ENCODE results near the gene SLC39A3. TPM values are rescaled to one million over a fixed set of nuclear protein-coding genes. Genes with fewer than 3 reads are reported as not detected.

The SLC39A3 gene
- total RNA-seq, 1 experiment from 2014 or later = 39.1 TPM

DNA sequence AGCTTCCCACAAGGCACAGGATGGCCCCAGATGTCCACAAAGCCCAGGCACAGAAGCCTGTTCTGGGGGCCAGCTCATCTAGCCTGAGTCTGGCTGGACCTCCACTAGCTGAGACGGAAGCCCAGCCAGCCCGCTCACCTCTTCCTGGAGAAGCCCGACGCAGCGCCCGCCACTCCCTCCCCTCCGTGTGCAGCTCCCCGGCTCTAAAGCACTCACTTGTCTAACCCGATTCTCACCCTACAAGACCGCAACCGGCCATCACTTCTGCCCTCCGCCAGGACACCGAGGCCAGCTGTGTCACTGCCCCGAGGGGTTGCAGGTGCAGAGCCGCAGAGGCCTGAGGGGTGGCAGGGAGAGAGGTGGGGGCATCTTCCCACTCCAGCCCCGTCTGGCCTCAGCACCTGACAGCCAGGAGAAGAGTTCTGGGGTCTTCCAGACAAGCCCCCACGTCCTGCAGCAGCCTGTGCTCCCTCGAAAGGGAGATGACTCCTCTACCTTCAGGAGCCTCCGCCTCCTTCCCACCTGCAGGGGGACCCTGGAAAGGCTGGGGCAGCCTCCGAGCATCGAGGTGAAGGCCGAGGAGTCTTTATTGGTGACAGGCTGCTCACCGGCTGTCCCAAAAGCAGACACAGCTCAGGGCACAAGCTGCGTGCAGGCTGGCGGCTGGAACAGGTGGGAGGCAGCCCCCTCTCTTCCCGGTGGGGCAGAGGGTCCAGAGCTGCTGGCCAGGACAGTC is 12.7 kb downstream of the SLC39A3 start (continued):
- TF ChIP-seq SP1 (IDR thresholded peaks at IDR 0.05; ENCODE audit: low read depth) = no peak
- no peak for TF ChIP-seq ZBTB33 (IDR thresholded peaks at IDR 0.05; ENCODE audit: extremely low read depth, insufficient replicate concordance, low read length)
- no peak for TF ChIP-seq ELF1 (IDR thresholded peaks at IDR 0.05; ENCODE audit: borderline replicate concordance, low read depth)

DNA sequence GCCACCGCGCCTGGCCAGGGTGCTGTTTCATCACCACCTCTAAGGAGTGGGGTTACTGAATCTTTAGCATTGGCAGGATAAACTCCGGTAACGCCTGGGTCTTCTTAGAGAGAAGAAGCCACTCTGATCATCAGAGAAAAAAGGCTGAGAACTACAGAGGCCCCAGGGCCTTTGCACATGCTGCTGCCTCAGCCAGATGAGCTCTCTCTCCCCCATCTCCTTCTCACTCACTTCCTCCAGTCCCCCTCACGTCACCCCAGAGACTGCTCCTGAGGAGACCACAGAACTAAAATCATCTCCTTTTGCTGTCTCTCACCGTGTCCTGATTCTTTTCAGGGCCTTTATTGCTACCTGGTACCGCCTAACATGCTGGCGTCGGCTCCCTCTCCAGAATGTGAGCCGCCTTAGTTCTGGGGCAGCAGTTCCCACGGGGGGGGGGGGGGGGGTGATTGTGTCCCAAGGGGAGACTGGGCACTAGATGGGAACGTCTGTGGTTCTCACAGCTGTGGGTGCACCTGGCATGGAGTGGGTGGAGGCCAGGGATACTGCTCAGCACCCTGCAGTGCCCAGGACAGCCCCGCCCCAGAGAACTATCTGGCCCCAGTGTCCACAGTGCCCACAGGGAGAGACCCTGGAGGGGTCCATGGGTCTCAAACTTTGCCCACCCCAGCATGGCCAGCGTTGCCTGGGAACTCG is 13.5 kb downstream of the SLC39A3 start:
- Histone ChIP-seq H3K4me2 (ENCODE audit: low read length) (no peak overlapping the region), H3K9me3 (ENCODE audit: control insufficient read depth in 1 of 2, insufficient read depth in 1 of 2, low read depth in 1 of 2, low read length in 2 of 2) (no peaks in the 10 kb centered on the region), H3K27me3 (ENCODE audit: insufficient read depth, low read length) (no peaks in the 10 kb centered on the region), H3K79me2 (ENCODE audit: insufficient read depth, low read length) (no peaks in the 10 kb centered on the region), H3K36me3 (ENCODE audit: control insufficient read depth in 1 of 2, insufficient read depth in 2 of 2, low read length in 2 of 2) (no peaks in the 10 kb centered on the region), H3K9me2 (ENCODE audit: insufficient read depth) (no peaks in the 10 kb centered on the region), H3K4me1 (ENCODE audit: control insufficient read depth in 1 of 2, insufficient read depth in 2 of 2, low read length in 2 of 2) (peaks cover 21 to 29% of the 10 kb centered on the region in 2 experiments), H3K9ac (ENCODE audit: low read length) (no peak overlapping the region), H2AFZ (ENCODE audit: low read depth, low read length, poor library complexity, severe bottlenecking) (no peak overlapping the region), H4K20me1 (ENCODE audit: insufficient read depth) (no peaks in the 10 kb centered on the region), H3K4me3 (replicated peaks in 1 of 2; ENCODE audit: low read depth in 1 of 2, low read length in 2 of 2) (no peak overlapping the region), H3K27ac (ENCODE audit: low read depth, low read length) (no peak overlapping the region)
- ChIA-PET CTCF (no interaction called here), RAD21 (ENCODE audit: low non-redundant PET in 1 of 2, low total read pairs in 2 of 2, uncharacterized antibody in 2 of 2, unreplicated experiment in 2 of 2) (no interaction called here), POLR2A (no interaction called here)
- intact Hi-C loops (cut with micrococcal nuclease) = no loop called here
- DNase-seq (ENCODE audit: low read depth, low spot score) (no peak), ATAC-seq (no peak)
- no TSS peak for BruUV-seq (replicated peaks)
- TF ChIP-seq JUND (IDR thresholded peaks at IDR 0.05) = no peak
- TF ChIP-seq CBX3 (IDR thresholded peaks at IDR 0.05; ENCODE audit: low read depth) = no peak
- no peak for TF ChIP-seq POLR2AphosphoS5 (IDR thresholded peaks at IDR 0.05; ENCODE audit: low read depth, low read length)
- TF ChIP-seq EZH2 (IDR thresholded peaks at IDR 0.05) = no peak
- no peak for TF ChIP-seq YY1 (IDR thresholded peaks at IDR 0.05; ENCODE audit: extremely low read depth, insufficient replicate concordance, low read depth, low read length)
- no peak for TF ChIP-seq SIN3A (IDR thresholded peaks at IDR 0.05; ENCODE audit: low read depth)
- TF ChIP-seq, protein P1, sequence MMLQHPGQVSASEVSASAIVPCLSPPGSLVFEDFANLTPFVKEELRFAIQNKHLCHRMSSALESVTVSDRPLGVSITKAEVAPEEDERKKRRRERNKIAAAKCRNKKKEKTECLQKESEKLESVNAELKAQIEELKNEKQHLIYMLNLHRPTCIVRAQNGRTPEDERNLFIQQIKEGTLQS (IDR thresholded peaks at IDR 0.05) = no peak
- TF ChIP-seq SRF (IDR thresholded peaks at IDR 0.05; ENCODE audit: low read depth) = no peak
- no peak for TF ChIP-seq ZNF274 (IDR thresholded peaks at IDR 0.05; ENCODE audit: low read depth, low read length)
- TF ChIP-seq, protein P2, sequence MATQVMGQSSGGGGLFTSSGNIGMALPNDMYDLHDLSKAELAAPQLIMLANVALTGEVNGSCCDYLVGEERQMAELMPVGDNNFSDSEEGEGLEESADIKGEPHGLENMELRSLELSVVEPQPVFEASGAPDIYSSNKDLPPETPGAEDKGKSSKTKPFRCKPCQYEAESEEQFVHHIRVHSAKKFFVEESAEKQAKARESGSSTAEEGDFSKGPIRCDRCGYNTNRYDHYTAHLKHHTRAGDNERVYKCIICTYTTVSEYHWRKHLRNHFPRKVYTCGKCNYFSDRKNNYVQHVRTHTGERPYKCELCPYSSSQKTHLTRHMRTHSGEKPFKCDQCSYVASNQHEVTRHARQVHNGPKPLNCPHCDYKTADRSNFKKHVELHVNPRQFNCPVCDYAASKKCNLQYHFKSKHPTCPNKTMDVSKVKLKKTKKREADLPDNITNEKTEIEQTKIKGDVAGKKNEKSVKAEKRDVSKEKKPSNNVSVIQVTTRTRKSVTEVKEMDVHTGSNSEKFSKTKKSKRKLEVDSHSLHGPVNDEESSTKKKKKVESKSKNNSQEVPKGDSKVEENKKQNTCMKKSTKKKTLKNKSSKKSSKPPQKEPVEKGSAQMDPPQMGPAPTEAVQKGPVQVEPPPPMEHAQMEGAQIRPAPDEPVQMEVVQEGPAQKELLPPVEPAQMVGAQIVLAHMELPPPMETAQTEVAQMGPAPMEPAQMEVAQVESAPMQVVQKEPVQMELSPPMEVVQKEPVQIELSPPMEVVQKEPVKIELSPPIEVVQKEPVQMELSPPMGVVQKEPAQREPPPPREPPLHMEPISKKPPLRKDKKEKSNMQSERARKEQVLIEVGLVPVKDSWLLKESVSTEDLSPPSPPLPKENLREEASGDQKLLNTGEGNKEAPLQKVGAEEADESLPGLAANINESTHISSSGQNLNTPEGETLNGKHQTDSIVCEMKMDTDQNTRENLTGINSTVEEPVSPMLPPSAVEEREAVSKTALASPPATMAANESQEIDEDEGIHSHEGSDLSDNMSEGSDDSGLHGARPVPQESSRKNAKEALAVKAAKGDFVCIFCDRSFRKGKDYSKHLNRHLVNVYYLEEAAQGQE (IDR thresholded peaks at IDR 0.05; ENCODE audit: low read depth) = no peak
- TF ChIP-seq SP1 (IDR thresholded peaks at IDR 0.05; ENCODE audit: low read depth) = no peak
- TF ChIP-seq ELF1 (IDR thresholded peaks at IDR 0.05; ENCODE audit: borderline replicate concordance, low read depth) = no peak
- no peak for TF ChIP-seq TCF7L2 (IDR thresholded peaks at IDR 0.05; ENCODE audit: borderline replicate concordance, extremely low read depth, insufficient read depth, insufficient read length)
- TF ChIP-seq FOSL1 (IDR thresholded peaks at IDR 0.05; ENCODE audit: low read depth) = no peak
- TF ChIP-seq ZBTB33 (IDR thresholded peaks at IDR 0.05; ENCODE audit: extremely low read depth, insufficient replicate concordance, low read length) = no peak

Data from HCT116 (cell line).